Trophoblast cell (in vitro differentiated cells and primary cell): Measurements from ENCODE around the gene WDR27.

Experiments
- DNase-seq, 2 donors: peaks; one replicate each; pipeline ENCODE4 v3.0.0-alpha.2; 2016
- H2AFZ ChIP-seq: 2 replicates; pipeline ENCODE4 v1.6.1; 2013; ENCODE audit warnings: low read length, moderate library complexity, mild to moderate bottlenecking; ENCODE audit not compliant: insufficient read depth, poor library complexity
- H2AK5ac ChIP-seq: 2 replicates; pipeline ENCODE4 v1.6.1; 2013; ENCODE audit warnings: mild to moderate bottlenecking, low read length
- H2BK120ac ChIP-seq: 2 replicates; pipeline ENCODE4 v1.6.1; 2013; ENCODE audit warnings: low read length, mild to moderate bottlenecking, moderate library complexity; ENCODE audit not compliant: insufficient read depth, poor library complexity
- H2BK12ac ChIP-seq: 2 replicates; pipeline ENCODE4 v1.6.1; 2013; ENCODE audit warnings: mild to moderate bottlenecking, low read length, moderate library complexity
- H2BK5ac ChIP-seq: 2 replicates; pipeline ENCODE4 v1.6.1; 2013; ENCODE audit warnings: low read length, low read depth, moderate library complexity, mild to moderate bottlenecking; ENCODE audit not compliant: poor library complexity
- H3K14ac ChIP-seq: 2 replicates; pipeline ENCODE4 v1.6.1; 2013; ENCODE audit warnings: mild to moderate bottlenecking, low read length
- H3K18ac ChIP-seq: 2 replicates; pipeline ENCODE4 v1.6.1; 2013; ENCODE audit warnings: mild to moderate bottlenecking, low read length
- H3K23ac ChIP-seq: 2 replicates; pipeline ENCODE4 v1.6.1; 2013; ENCODE audit warnings: low read length
- H3K27ac ChIP-seq: 2 replicates; pipeline ENCODE4 v1.5.1; 2013; ENCODE audit warnings: low read depth, mild to moderate bottlenecking, inconsistent platforms, low read length, moderate library complexity
- H3K27me3 ChIP-seq: 2 replicates; pipeline ENCODE4 v1.6.1; 2013; ENCODE audit warnings: inconsistent platforms, mild to moderate bottlenecking, low read length, moderate library complexity; ENCODE audit not compliant: insufficient read depth
- H3K36me3 ChIP-seq, 2 experiments: 1 replicate in 1 of 2; 2 replicates in 1 of 2; pipeline ENCODE4 v1.6.1; 2013; ENCODE audit warnings: low read length in 2 of 2, mild to moderate bottlenecking in 2 of 2, moderate library complexity in 1 of 2; ENCODE audit not compliant: insufficient read depth in 2 of 2, control insufficient read depth in 1 of 2
- H3K4ac ChIP-seq: 2 replicates; pipeline ENCODE4 v1.6.1; 2013; ENCODE audit warnings: low read depth, mild to moderate bottlenecking, low read length, moderate library complexity
- H3K4me1 ChIP-seq, 2 experiments: 1 replicate in 1 of 2; 2 replicates in 1 of 2; pipeline ENCODE4 v1.6.1; 2013; ENCODE audit warnings: low read length in 2 of 2, mild to moderate bottlenecking in 2 of 2, moderate library complexity in 1 of 2; ENCODE audit not compliant: insufficient read depth in 2 of 2, control insufficient read depth in 1 of 2
- H3K4me2 ChIP-seq: 2 replicates; pipeline ENCODE4 v1.6.1; 2013; ENCODE audit warnings: inconsistent platforms, mild to moderate bottlenecking, low read length, moderate library complexity
- H3K4me3 ChIP-seq: 2 replicates; pipeline ENCODE4 v1.5.1; 2013; ENCODE audit warnings: mild to moderate bottlenecking, low read depth, low read length, inconsistent platforms
- H3K79me1 ChIP-seq: one replicate; pipeline ENCODE4 v1.6.1; 2013; ENCODE audit warnings: low read length
- H3K79me2 ChIP-seq: 2 replicates; pipeline ENCODE4 v1.6.1; 2013; ENCODE audit warnings: low read length, mild to moderate bottlenecking; ENCODE audit not compliant: control insufficient read depth, insufficient read depth, poor library complexity
- H3K9ac ChIP-seq: 2 replicates; pipeline ENCODE4 v1.6.1; 2013; ENCODE audit warnings: mild to moderate bottlenecking, low read length
- H3K9me3 ChIP-seq: 2 replicates; pipeline ENCODE4 v1.6.1; 2013; ENCODE audit warnings: low read depth, mild to moderate bottlenecking, control low read depth, inconsistent platforms, low read length; ENCODE audit not compliant: insufficient read depth
- H4K12ac ChIP-seq: 2 replicates; pipeline ENCODE4 v1.6.1; 2013; ENCODE audit warnings: low read depth, mild to moderate bottlenecking, low read length, moderate library complexity
- H4K8ac ChIP-seq: 2 replicates; pipeline ENCODE4 v1.6.1; 2013; ENCODE audit warnings: low read depth, mild to moderate bottlenecking, low read length, moderate library complexity
- H4K91ac ChIP-seq: one replicate; pipeline ENCODE4 v1.6.1; 2013; ENCODE audit warnings: low read depth, mild to moderate bottlenecking, low read length, moderate library complexity
- WGBS: extraction: QIAGEN DNeasy Blood & Tissue Kit; methylation state at CpG from one replicate; pipeline ENCODE4 v1.1.7; 2013; ENCODE audit warnings: missing lambda C conversion rate; ENCODE audit not compliant: insufficient read length, insufficient coverage; ENCODE audit errors: extremely low coverage; 5-methylcytosine and 5-hydroxymethylcytosine counted together

WDR27 gene

DNA sequence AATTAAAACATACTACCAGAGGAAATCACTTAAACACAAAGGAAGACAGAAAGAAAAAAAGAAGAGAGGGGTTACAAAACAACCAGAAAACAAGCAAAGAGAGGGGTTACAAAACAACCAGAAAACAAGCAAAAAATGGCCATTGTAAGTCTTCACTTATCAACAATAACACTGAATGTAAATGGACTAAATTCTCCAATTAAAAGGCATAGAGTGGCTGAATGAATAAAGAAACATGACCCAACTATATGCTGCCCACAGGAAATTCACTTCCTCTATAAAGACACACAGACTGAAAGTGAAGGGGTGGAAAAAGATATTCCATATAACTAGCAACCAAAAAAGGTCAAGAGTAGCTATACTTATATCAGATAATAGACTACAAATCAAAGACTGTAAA lies 180.0 kb downstream of the WDR27 start:
- H4K12ac ChIP-seq = no peak overlapping the region
- H3K4ac ChIP-seq = no peak overlapping the region
- H2AK5ac ChIP-seq = no peak overlapping the region
- no peak overlapping the region for H3K18ac ChIP-seq
- H3K9me3 ChIP-seq = peaks cover 2% of the 10 kb centered on the region
- no peak overlapping the region for H2BK120ac ChIP-seq
- H3K23ac ChIP-seq = no peak overlapping the region
- peaks cover 0 to 2% of the 10 kb centered on the region in 2 experiments for H3K36me3 ChIP-seq
- no peaks in the 10 kb centered on the region for H3K79me1 ChIP-seq
- H3K9ac ChIP-seq = no peak overlapping the region
- H3K79me2 ChIP-seq = no peaks in the 10 kb centered on the region
- no peaks in the 10 kb centered on the region for H3K27me3 ChIP-seq
- H3K4me3 ChIP-seq = no peak overlapping the region
- H4K91ac ChIP-seq = no peak overlapping the region
- no peak overlapping the region for H3K27ac ChIP-seq
- H3K14ac ChIP-seq = no peak overlapping the region
- H3K4me2 ChIP-seq = no peak overlapping the region
- no peak for DNase-seq
- no peak overlapping the region for H2BK5ac ChIP-seq
- H4K8ac ChIP-seq = no peak overlapping the region
- H3K4me1 ChIP-seq = no peaks in the 10 kb centered on the region
- no peak overlapping the region for H2BK12ac ChIP-seq
- no peak overlapping the region for H2AFZ ChIP-seq

DNA sequence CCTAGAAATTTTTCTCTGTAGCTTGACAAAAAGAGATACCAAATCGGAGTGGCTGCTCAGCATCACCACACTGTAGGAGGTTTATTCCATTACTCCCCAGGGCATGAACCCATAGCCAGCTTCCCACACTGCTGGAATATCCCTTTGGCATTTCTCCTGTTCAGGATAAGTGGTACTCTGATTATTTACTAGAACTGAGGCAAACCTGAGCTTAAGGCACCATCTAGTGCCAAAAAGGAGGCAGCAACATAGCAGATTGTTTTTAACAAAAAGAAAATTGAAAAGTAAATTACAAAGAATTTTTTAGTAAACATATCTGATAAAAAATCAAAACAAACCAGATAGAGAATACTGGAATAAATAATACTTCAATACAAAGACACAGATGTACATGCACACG lies 181.7 kb downstream of the WDR27 start:
- peak in 1 of 2 donors; percentile 47 for DNase-seq
- Histone ChIP-seq H3K79me2 (no peaks in the 10 kb centered on the region), H3K9me3 (peaks cover 2% of the 10 kb centered on the region), H3K4me2 (no peak overlapping the region), H3K4me3 (no peak overlapping the region), H3K4me1 (no peaks in the 10 kb centered on the region), H4K12ac (no peak overlapping the region), H4K8ac (no peak overlapping the region), H3K79me1 (no peaks in the 10 kb centered on the region), H2BK5ac (no peak overlapping the region), H3K23ac (no peak overlapping the region), H2BK12ac (no peak overlapping the region), H2BK120ac (no peak overlapping the region), H3K27me3 (no peaks in the 10 kb centered on the region), H2AK5ac (no peak overlapping the region), H3K4ac (no peak overlapping the region), H3K18ac (no peak overlapping the region), H3K14ac (no peak overlapping the region), H2AFZ (no peak overlapping the region), H4K91ac (no peak overlapping the region), H3K36me3 (peaks cover 0 to 2% of the 10 kb centered on the region in 2 experiments), H3K9ac (no peak overlapping the region), H3K27ac (no peak overlapping the region)
- no CpG with 5 or more reads among the region's 2 CpGs for WGBS

- Histone ChIP-seq H4K12ac (no peak overlapping the region), H4K91ac (no peak overlapping the region), H3K9me3 (peaks cover 2% of the 10 kb centered on the region), H3K18ac (no peak overlapping the region), H3K4me2 (no peak overlapping the region), H3K27ac (no peak overlapping the region), H3K79me2 (no peaks in the 10 kb centered on the region), H3K27me3 (no peaks in the 10 kb centered on the region), H3K4me1 (no peaks in the 10 kb centered on the region), H3K79me1 (no peaks in the 10 kb centered on the region), H4K8ac (no peak overlapping the region), H3K36me3 (peaks cover 0 to 2% of the 10 kb centered on the region in 2 experiments), H2BK120ac (no peak overlapping the region), H3K14ac (no peak overlapping the region), H3K9ac (no peak overlapping the region), H2AK5ac (no peak overlapping the region), H3K4me3 (no peak overlapping the region), H3K4ac (no peak overlapping the region), H2BK12ac (no peak overlapping the region), H2BK5ac (no peak overlapping the region), H3K23ac (no peak overlapping the region), H2AFZ (no peak overlapping the region)
- no peak for DNase-seq
These were observed 183.4 kb downstream of the WDR27 start for GRCh38 chr6:169518451-169518850.

GRCh38 chr6:169513478-169514193 lies 188.2 kb downstream of the WDR27 start:
- Histone ChIP-seq H4K12ac (no peak overlapping the region), H3K27ac (no peak overlapping the region), H3K79me2 (no peaks in the 10 kb centered on the region), H3K4ac (no peak overlapping the region), H2BK12ac (no peak overlapping the region), H3K4me3 (no peak overlapping the region), H2BK5ac (no peak overlapping the region), H3K27me3 (no peaks in the 10 kb centered on the region), H4K8ac (no peak overlapping the region), H3K14ac (no peak overlapping the region), H3K4me2 (no peak overlapping the region), H2AFZ (no peak overlapping the region), H3K79me1 (no peaks in the 10 kb centered on the region), H3K4me1 (no peaks in the 10 kb centered on the region), H3K36me3 (peaks cover 0 to 2% of the 10 kb centered on the region in 2 experiments), H3K23ac (no peak overlapping the region), H3K9me3 (peaks cover 2% of the 10 kb centered on the region), H3K18ac (no peak overlapping the region), H4K91ac (no peak overlapping the region), H2AK5ac (no peak overlapping the region), H3K9ac (no peak overlapping the region), H2BK120ac (no peak overlapping the region)
- no peak for DNase-seq
- no CpG with 5 or more reads among the region's 3 CpGs for WGBS
